CD4-positive, alpha-beta T cell treated with Interleukin-2 at 100 ng/mL for 4 hours (primary cell): ENCODE measurements around the gene UBE2M.
"Not testable (repeated sequence)": the region's sequence is repeated elsewhere in the genome, so short reads cannot be mapped to it uniquely, and the experiment has no call there.

ENCODE experiments used
- DNase-seq: peaks from one replicate; pipeline ENCODE4 v3.0.0-alpha.2; 2020; ENCODE audit warnings: low spot score

UBE2M gene

GRCh38 chr19:58539169-58539559, 19.2 kb downstream of the UBE2M start:
- not testable (repeated sequence) for DNase-seq

GRCh38 chr19:58538257-58539168, 19.9 kb downstream of the UBE2M start:
- peak; percentile 31 for DNase-seq

- no peak for DNase-seq
Observed at GRCh38 chr19:58536852-58537798, 21.3 kb downstream of the UBE2M start.

GRCh38 chr19:58535857-58536256, 22.6 kb downstream of the UBE2M start:
- no peak for DNase-seq

- DNase-seq: no peak
Observed at GRCh38 chr19:58531034-58531840, 27.2 kb downstream of the UBE2M start.

- DNase-seq: no peak
Observed at GRCh38 chr19:58529405-58529804, 29.0 kb downstream of the UBE2M start.

- DNase-seq: no peak
Observed at GRCh38 chr19:58522709-58523108, 35.7 kb downstream of the UBE2M start.

GRCh38 chr19:58521651-58522050, 36.8 kb downstream of the UBE2M start:
- no peak for DNase-seq

- no peak for DNase-seq
Observed at GRCh38 chr19:58520257-58520599, 38.2 kb downstream of the UBE2M start.

GRCh38 chr19:58519355-58520256, 38.8 kb downstream of the UBE2M start, which contains the start of gene ZBTB45:
ZBTB45 (minus strand) TSS chr19:58519810; CDS start chr19:58517673, 2,137 bp downstream.
- peak; percentile 94 for DNase-seq

GRCh38 chr19:58519087-58519354, 39.4 kb downstream of the UBE2M start:
- DNase-seq: peak; percentile 53

GRCh38 chr19:58518256-58519086, 39.9 kb downstream of the UBE2M start:
- no peak for DNase-seq

GRCh38 chr19:58516964-58517833, 41.2 kb downstream of the UBE2M start:
- DNase-seq: no peak

GRCh38 chr19:58516246-58516836, 42.1 kb downstream of the UBE2M start:
- DNase-seq: no peak

GRCh38 chr19:58515259-58515658, 43.2 kb downstream of the UBE2M start:
- DNase-seq: no peak

- DNase-seq: no peak
Observed at GRCh38 chr19:58514564-58515022, 43.8 kb downstream of the UBE2M start.

GRCh38 chr19:58513694-58514563, 44.5 kb downstream of the UBE2M start:
- DNase-seq: peak; percentile 95
